Astrocyte (in vitro differentiated cells and primary cell): ENCODE results near the gene DNASE1L2. TPM values are rescaled to one million over a fixed set of nuclear protein-coding genes. Genes with fewer than 3 reads are reported as not detected.

Experiments
- microRNA-seq: library from miRNA; unstranded; fragments of <30 nt; microRNA quantifications from one replicate; pipeline ENCODE4 v1.2.0, GENCODE V29; 2020
- total RNA-seq: library from RNA; stranded (reverse); gene quantifications from 2 replicates; pipeline ENCODE4 v1.2.1, GENCODE V29; 2021

The DNASE1L2 gene
- total RNA-seq, 1 donor from 2014 or later, result 1.3 TPM

Small RNA genes lying within 50 kb of the gene (microRNA-seq; reads per million reads assigned to microRNA genes)
- gene MIR3677, result 1.6 reads per million
- gene MIR4717, result not detected

Other genes starting within 250 kb of the DNASE1L2 start
- gene SYNGR3, start 246.5 kb upstream of the DNASE1L2 start, total RNA-seq, result 4.8 and 6.0 TPM in 2 replicates
- 46.0 and 50.0 TPM in 2 replicates for gene ZNF598, start 226.6 kb upstream of the DNASE1L2 start, total RNA-seq
- gene NPW, start 216.7 kb upstream of the DNASE1L2 start, total RNA-seq, result 2.1 and 2.9 TPM in 2 replicates
- gene NHERF2, start 209.5 kb upstream of the DNASE1L2 start, total RNA-seq, result 92.5 and 106 TPM in 2 replicates
- gene NTHL1, start 188.6 kb upstream of the DNASE1L2 start, total RNA-seq, result 13.2 and 13.7 TPM in 2 replicates
- gene TSC2, start 188.5 kb upstream of the DNASE1L2 start, total RNA-seq, result 89.5 and 94.6 TPM in 2 replicates
- gene PKD1, start 100.5 kb upstream of the DNASE1L2 start, total RNA-seq, result 112 and 128 TPM in 2 replicates
- 1.2 and 1.4 TPM in 2 replicates for gene RAB26, start 87.8 kb upstream of the DNASE1L2 start, total RNA-seq
- gene TRAF7, start 80.7 kb upstream of the DNASE1L2 start, total RNA-seq, result 92.1 and 93.1 TPM in 2 replicates
- 0.66 and 1.3 TPM in 2 replicates for gene CASKIN1, start 39.8 kb upstream of the DNASE1L2 start, total RNA-seq
- 32.6 and 34.7 TPM in 2 replicates for gene MLST8, start 31.0 kb upstream of the DNASE1L2 start, total RNA-seq
- gene BRICD5, start 25.6 kb upstream of the DNASE1L2 start, total RNA-seq, result 6.4 and 7.0 TPM in 2 replicates
- gene PGP, start 21.6 kb upstream of the DNASE1L2 start, total RNA-seq, result 19.4 and 21.1 TPM in 2 replicates
- gene E4F1, start 12.9 kb upstream of the DNASE1L2 start, total RNA-seq, result 22.5 and 22.8 TPM in 2 replicates
- 53.4 and 56.4 TPM in 2 replicates for gene ECI1, start 15.1 kb downstream of the DNASE1L2 start, total RNA-seq
- gene RNPS1, start 31.7 kb downstream of the DNASE1L2 start, total RNA-seq, result 193 and 209 TPM in 2 replicates
- 4.8 and 4.9 TPM in 2 replicates for gene ABCA3, start 104.3 kb downstream of the DNASE1L2 start, total RNA-seq
- gene CCNF, start 193.0 kb downstream of the DNASE1L2 start, total RNA-seq, result 5.5 and 6.4 TPM in 2 replicates
- gene TEDC2, start 223.7 kb downstream of the DNASE1L2 start, total RNA-seq, result 5.8 and 6.0 TPM in 2 replicates
- 1.1 and 1.3 TPM in 2 replicates for gene NTN3, start 234.9 kb downstream of the DNASE1L2 start, total RNA-seq
- 12.8 and 13.4 TPM in 2 replicates for gene TBC1D24, start 238.7 kb downstream of the DNASE1L2 start, total RNA-seq